Endothelial cell (in vitro differentiated cells): Measurements from ENCODE around the gene OFD1. TPM values are rescaled to one million over a fixed set of nuclear protein-coding genes. Genes with fewer than 3 reads are reported as not detected.

Source experiments
- DNase-seq: peaks from one replicate; pipeline ENCODE4 v3.0.0; 2021; ENCODE audit warnings: low spot score
- H3K27ac Mint-ChIP-seq: one replicate; pipeline ENCODE4 v1.8.0; 2021; ENCODE audit warnings: mixed read lengths, inconsistent platforms; ENCODE audit not compliant: unreplicated experiment
- H3K27me3 Mint-ChIP-seq: one replicate; pipeline ENCODE4 v1.8.0; 2021; ENCODE audit warnings: mild to moderate bottlenecking, moderate library complexity, mixed read lengths, inconsistent platforms; ENCODE audit not compliant: unreplicated experiment
- H3K36me3 Mint-ChIP-seq: one replicate; pipeline ENCODE4 v1.8.0; 2021; ENCODE audit warnings: mild to moderate bottlenecking, low read depth, mixed read lengths, inconsistent platforms; ENCODE audit not compliant: unreplicated experiment
- H3K4me1 Mint-ChIP-seq: one replicate; pipeline ENCODE4 v1.8.0; 2021; ENCODE audit warnings: mild to moderate bottlenecking, mixed read lengths, inconsistent platforms; ENCODE audit not compliant: unreplicated experiment
- H3K4me3 Mint-ChIP-seq: one replicate; pipeline ENCODE4 v1.8.0; 2021; ENCODE audit warnings: mild to moderate bottlenecking, mixed read lengths, inconsistent platforms; ENCODE audit not compliant: unreplicated experiment
- H3K9me3 Mint-ChIP-seq: one replicate; pipeline ENCODE4 v1.8.0; 2021; ENCODE audit warnings: mixed read lengths, inconsistent platforms; ENCODE audit not compliant: unreplicated experiment
- CTCF ChIP-seq: fragments of 200-600 bp; sonication (generic); IDR thresholded peaks from one replicate; pipeline ENCODE4 v1.5.0; 2021; ENCODE audit warnings: antibody characterized with exemption; ENCODE audit not compliant: unreplicated experiment
- total RNA-seq: library from RNA; stranded (reverse); fragmentation: NEBNext Ultra II Directional; extraction: Animal tissue kit (Norgen Biotek cat#: 25700); gene quantifications from one replicate; pipeline ENCODE4 v1.2.1, GENCODE V29; 2021; ENCODE audit not compliant: unreplicated experiment

OFD1 gene
- total RNA-seq, 1 donor from 2014 or later = 17.7 TPM

DNA sequence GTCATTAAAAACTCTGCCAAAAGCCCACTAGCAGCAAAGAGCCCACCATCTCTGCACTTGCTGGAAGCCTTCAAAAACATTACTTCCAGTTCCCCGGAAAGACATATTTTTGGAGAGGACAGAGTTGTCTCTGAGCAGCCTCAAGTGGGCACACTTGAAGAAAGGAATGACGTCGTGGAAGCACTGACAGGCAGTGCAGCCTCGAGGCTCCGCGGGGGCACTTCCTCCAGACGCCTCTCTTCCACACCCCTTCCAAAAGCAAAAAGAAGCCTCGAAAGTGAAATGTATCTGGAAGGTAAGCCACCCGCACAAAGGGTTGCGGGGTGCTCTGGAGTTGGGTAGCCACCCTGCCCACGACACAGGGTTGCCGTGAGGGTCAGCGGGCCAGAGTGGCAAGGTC lies 25.9 kb downstream of the OFD1 start:
- peaks cover 4% of the 10 kb centered on the region for H3K36me3 Mint-ChIP-seq
- no peak overlapping the region for H3K27ac Mint-ChIP-seq
- no peak for TF ChIP-seq CTCF
- DNase-seq = no peak
- H3K4me1 Mint-ChIP-seq = peaks cover 10% of the 10 kb centered on the region
- no peaks in the 10 kb centered on the region for H3K9me3 Mint-ChIP-seq
- H3K4me3 Mint-ChIP-seq = no peak overlapping the region
- peaks cover 1% of the 10 kb centered on the region for H3K27me3 Mint-ChIP-seq

DNA sequence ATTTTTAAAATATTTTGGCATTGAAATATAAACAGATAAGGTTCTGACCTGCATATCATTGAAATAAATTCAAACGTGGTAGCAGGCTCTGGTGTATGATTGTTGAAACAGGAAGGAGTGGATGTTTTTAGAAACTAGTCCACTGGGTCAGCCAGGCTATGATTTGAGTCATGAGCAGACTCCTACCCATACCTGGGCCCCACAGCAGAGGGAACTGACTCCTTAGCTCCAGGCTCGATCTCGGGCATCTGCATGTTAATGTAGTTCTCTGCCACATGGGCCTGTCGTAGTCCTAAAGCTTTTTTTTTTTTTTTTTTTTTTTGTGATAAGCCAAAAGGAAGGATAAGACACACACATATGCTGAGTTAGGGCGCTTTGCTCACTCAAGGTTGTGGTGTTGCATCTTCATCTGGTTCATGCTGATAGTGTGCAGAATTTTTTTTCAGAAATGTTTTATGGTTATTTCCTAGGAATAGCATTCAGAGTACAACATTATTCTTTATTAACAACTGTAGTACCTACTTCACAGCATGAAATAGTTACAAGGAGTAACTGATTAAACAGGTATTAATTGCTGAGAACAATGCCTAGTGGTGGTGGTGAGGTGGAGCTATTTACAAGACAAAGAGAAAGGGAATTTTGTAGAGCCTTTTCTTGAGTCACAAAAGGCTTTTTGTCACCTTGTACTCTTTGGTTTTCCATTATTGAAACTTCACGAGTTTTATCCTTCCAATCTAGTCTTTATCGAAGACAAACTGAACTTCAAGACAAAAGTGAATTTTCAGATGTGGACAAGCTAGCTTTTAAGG lies 27.3 kb downstream of the OFD1 start:
- H3K36me3 Mint-ChIP-seq = peaks cover 13% of the 10 kb centered on the region
- no peak overlapping the region for H3K27ac Mint-ChIP-seq
- TF ChIP-seq CTCF = no peak
- no peaks in the 10 kb centered on the region for H3K9me3 Mint-ChIP-seq
- no peak for DNase-seq
- no peak overlapping the region for H3K4me3 Mint-ChIP-seq
- H3K4me1 Mint-ChIP-seq = peaks cover 21% of the 10 kb centered on the region
- H3K27me3 Mint-ChIP-seq = peaks cover 3% of the 10 kb centered on the region

DNA sequence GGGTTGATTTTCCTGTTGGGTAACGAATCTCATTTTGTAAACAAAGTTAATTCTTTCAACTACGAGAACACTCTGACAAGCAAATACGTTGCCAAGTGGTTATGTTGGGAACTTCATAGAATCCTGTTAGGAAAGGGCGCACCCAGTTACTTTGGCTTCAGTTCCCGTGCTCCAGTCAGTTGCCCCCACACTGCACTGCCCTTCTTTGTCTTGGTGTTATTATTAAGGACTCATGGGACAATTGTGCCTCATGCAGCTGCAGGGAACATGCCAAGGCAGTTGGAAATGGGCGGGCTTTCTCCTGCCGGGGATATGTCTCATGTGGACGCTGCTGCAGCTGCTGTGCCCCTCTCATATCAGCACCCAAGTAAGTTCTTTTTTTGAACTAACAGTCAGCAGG lies 28.9 kb downstream of the OFD1 start:
- Mint-ChIP-seq H3K4me3 (no peak overlapping the region), H3K27ac (no peak overlapping the region), H3K4me1 (peaks cover 21% of the 10 kb centered on the region), H3K27me3 (peaks cover 3% of the 10 kb centered on the region), H3K36me3 (peaks cover 12% of the 10 kb centered on the region), H3K9me3 (no peaks in the 10 kb centered on the region)
- no peak for TF ChIP-seq CTCF
- no peak for DNase-seq

DNA sequence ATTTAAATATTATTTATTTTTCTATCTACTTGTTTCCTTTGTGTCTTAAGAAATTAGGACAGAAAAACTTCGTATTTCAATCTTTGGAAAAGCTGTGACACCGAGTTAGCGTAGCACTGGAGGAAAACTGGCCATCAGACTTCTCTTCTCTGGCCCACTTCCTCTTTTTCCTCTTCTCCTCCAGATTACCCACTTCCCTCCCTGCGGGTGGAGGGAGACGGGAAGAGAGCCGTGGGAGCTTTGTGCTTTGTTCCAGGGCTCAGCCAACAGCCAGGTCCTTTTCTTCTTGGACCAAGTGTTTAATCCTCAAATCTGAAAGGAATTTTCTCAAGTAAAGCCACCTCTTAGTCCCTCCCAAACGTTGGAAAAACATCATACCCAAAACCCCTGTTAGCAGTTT lies 29.7 kb downstream of the OFD1 start:
- TF ChIP-seq CTCF = no peak
- no peaks in the 10 kb centered on the region for H3K9me3 Mint-ChIP-seq
- H3K27ac Mint-ChIP-seq = peak overlapping the region; percentile 52
- H3K4me1 Mint-ChIP-seq = peaks cover 21% of the 10 kb centered on the region
- DNase-seq = no peak
- no peak overlapping the region for H3K4me3 Mint-ChIP-seq
- peaks cover 12% of the 10 kb centered on the region for H3K36me3 Mint-ChIP-seq
- H3K27me3 Mint-ChIP-seq = peaks cover 3% of the 10 kb centered on the region

GRCh38 chrX:13764765-13765164 lies 30.2 kb downstream of the OFD1 start:
- peak overlapping the region; percentile 52 for H3K27ac Mint-ChIP-seq
- H3K9me3 Mint-ChIP-seq = no peaks in the 10 kb centered on the region
- peaks cover 21% of the 10 kb centered on the region for H3K4me1 Mint-ChIP-seq
- DNase-seq = peak; percentile 45
- TF ChIP-seq CTCF = no peak
- no peak overlapping the region for H3K4me3 Mint-ChIP-seq
- H3K36me3 Mint-ChIP-seq = peaks cover 12% of the 10 kb centered on the region
- peaks cover 3% of the 10 kb centered on the region for H3K27me3 Mint-ChIP-seq
